ENCODE results near the gene FAM193A.
"Not testable (repeated sequence)": the region's sequence is repeated elsewhere in the genome, so short reads cannot be mapped to it uniquely, and the experiment has no call there.

FAM193A gene

DNA sequence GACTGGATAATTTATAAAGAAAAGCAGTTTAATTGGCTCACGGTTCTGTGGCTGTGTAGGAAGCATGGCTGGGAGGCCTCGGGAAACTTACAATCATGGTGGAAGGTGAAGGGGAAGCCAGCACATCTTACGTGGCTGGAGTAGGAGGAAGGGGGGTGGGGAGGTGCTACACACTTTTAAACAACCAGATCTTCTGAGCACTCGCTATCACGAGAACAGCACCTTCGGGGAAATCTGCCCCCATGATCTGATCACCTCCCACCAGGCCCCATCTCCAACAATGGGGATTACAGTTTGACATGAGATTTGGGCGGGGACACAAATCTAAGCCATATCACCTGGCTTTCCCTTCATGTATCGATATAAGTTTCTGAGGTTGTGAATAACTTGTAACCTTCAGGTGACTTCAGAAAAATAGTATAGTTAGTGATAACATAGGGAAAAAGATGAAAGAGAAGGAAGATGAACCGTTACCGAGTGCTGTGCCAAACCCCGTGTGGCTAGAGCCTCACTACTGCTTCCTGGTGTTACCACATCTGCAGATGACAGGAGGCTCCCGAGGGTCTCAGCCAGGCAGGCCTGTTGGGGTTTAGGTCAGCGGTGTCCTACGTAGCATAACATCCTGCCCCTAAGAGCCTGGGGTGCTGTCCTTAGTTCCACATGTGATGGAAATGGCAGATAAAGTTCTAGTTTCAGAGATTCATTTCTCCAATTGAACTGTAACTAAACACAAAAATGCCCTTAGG, 116.1 kb downstream of the FAM193A start:
- no peak for DNase-seq

DNA sequence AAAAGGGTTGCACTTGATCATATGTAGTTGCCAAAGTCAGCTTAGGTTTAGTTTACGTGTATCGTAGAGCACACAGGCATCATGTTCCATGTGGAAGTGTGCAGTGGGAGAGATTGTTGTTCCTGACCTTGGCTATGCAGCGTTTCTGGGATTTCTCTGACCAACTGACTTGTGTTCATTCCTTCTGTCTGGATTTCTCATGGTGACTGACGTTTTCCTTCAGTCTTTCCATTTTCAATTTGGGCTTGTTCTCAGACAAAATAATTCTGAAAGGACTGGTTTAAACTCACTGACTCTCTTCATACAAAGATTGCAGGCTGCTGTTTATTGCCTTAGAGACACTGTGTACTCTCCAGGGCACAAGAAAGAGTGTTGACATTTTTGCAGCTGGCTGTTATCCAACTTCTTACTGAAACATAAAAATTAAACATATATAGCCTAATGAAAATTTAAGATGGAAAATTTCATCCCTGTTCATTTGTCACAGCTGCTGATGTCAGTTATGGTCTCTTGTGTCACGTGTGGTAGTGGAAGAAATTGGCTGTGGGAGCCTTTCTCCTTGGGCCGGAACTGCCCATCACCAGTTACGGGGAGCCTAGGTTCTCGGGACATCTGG, 124.3 kb downstream of the FAM193A start:
- DNase-seq, result no peak

DNA sequence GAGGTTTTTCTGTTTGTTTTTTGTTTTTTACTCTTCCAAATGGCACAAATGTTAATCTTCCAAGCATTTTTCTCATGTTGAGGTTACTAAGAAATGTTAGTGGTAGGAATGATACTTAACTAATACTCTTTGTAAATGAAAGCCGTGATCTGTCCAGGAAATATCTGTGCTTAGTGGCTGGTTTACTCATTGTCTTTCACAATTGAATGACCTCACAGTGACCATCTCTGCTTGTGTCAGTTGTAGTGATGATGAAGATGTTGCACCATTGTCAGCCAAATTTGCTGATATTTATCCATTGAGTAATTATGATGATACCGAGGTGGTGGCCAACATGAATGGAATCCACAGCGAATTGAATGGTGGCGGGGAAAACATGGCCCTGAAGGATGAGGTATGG, 126.2 kb downstream of the FAM193A start:
- no peak for DNase-seq

DNA sequence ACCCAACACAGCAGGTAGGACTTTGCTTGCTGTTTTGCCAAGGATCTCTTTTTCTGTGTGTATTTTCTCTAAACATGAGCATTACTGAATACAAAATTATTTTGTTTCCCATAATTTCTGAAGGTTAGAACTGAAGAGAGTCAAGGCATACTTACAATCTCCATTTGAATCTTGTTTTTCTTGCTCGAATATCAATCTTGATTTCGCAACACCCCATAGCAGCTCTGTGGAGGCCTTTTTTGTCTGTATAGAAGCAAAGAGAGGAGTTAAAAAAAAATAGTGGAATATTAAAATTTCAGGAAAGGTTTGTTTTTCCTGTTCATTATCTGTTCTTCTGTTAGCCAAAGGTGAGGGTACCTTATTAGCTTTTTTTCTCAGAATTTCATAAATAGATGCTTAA, 126.8 kb downstream of the FAM193A start:
- DNase-seq, result no peak

DNA sequence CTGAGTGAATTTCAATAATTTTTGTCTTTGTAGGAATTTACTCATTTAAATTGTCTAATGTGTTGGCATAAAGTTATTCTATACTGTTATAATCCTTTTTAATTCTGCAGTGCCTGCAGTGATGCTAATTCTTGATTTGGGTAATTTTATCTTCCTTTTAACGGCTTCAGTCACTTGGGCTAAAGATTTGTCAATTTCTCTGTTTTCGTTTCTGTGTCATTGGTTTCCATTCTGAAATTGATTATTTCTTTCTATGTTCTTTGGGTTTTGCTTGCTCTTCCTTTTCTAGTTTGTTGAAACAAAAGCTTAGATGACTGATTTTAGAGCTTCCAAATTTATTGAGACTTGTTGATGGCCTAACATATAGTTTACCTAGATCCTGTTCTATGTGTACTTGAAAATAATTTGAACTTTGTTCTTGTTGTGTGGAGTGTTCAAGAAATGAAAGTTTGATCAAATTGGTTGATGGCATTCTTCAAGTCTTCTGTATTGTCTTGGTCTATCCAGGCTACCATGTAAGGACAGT, 130.3 kb downstream of the FAM193A start:
- no peak for DNase-seq

DNA sequence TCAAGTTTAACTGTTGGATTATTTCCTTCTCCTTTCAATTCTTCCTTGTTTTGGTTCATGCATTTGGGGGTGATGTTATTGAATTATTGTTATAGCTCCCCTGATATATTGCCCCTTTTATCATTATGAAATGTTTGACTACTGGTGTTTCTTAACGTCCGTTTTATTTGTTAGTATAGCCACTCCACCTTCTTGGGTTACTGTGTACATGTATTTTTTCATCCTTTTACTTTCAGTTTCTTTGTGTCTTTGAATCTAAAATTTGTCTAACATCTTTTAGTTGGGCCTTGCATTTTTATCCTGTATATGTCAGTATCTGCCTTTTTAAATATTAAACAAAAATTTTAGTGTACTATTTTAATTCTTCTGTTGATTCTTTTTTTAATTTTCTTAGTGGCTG, 131.0 kb downstream of the FAM193A start:
- DNase-seq, result no peak

DNA sequence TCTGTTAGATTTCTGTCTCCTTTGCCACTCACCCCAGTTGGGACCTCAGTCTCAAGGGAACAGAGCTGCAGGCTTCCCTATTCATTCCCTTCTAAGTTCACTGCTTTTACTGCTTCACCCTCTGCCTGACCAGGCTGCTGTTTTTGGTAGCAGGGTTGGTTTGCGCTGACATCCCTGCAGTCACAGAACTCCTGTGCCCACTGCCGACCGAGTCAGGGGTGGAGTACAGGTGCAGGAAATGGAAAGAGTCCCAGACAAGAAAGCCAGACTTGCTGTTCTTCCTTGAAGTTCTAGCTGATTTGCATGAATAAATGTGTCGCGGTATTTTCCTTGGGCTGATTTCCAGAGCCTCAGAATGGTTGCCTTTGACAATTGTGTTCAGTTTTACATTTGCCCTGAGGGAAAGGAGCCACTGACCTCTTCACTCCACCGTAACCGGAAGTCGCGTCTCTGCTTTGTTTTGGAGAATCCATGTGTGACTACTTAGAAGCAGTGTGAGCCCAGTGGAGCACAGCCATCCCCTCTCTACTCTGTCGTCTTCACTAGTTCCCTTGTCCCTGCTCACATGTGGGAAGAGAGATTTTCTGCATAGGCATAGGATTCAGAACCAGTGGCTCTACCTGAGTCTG, 134.9 kb downstream of the FAM193A start:
- no peak for DNase-seq

DNA sequence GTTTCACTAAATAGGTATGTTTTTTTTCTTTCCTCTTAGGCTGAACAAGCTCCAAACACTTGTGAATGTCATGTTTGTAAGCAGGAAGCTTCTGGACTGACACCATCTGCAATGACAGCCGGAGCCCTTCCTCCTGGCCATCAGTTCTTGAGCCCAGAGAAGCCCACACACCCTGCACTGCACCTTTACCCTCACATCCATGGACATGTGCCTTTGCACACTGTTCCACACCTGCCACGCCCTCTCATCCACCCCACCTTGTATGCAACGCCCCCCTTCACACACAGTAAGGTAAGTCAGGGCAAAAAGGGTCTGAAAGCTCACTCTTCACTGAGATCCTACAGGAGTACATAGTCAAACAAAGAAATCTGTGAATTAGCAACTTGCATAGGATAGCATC, 135.6 kb downstream of the FAM193A start:
- no peak for DNase-seq

DNA sequence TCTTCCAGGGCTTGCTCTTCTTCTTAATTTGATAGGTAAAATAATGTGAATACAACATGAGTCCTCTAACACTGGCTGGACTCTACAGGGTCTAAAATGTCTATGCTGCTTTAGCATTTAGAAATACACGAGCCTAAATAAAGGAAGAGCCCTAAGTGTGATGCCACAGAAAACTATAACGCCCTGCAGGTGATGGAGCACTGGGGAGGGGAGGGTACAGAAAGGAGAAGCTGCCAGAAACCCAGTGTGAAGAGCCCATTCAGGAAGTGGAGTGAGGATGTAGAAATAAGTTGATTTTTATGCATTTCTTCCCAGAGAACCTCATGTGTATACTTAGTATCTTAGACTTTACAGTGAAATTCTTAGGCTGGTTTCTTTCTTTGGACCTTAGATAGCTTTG, 136.3 kb downstream of the FAM193A start:
- no peak for DNase-seq

DNA sequence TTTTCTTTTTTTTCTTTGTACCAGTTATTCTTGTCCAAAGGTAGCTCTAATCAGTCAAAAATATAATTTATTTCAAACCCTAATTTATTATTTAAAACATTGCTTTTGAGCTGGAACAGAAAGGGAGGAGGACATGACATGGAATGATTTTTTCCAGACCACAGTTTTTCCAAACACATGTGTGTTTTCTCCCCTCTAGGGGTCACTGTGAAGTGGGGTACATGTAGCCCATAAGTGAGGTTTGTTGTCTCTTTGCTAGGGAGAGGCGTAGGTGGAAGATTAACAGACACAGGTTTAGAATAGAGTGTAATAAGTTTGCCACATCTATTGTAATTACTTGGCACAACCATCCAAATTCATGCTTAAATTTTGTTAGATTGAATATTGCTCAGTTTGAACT, 136.7 kb downstream of the FAM193A start:
- no peak for DNase-seq

DNA sequence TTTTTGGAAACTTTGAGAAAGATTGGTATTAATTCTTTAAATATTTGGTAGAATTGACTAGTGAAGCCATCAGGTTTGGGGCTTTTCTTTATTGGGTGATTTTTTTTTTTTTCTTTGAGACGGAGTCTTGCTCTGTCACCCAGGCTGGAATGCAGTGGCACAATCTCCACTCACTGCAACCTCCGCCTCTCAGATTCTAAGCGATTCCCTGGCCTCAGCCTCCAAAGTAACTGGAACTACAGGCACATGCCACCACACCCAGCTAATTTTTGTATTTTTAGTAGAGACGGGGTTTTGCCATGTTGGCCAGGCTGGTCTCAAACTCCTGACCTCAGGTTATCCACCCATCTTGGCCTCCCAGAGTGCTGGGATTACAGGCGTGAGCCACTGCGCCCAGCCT, 143.3 kb downstream of the FAM193A start:
- DNase-seq, result not testable (repeated sequence)

DNA sequence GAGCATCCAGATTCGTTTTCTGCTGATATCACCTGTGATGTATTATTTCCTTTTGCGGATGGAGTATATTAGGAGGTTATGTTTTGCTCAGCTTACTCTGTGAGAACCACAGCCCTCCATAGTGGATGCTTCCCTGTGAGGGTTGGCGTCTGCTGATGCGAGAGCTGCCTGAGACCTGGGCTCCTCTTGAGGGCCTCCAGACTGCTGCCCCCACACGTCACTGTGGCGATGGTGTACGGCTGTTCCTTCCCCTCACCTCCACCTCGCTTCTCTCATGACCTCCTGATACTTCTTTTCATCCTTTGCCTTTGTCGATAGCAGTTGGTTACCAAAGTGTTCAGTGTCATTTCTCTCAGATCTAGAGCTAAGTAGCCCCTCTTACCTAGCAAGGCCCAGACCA, 148.0 kb downstream of the FAM193A start:
- DNase-seq, result no peak

DNA sequence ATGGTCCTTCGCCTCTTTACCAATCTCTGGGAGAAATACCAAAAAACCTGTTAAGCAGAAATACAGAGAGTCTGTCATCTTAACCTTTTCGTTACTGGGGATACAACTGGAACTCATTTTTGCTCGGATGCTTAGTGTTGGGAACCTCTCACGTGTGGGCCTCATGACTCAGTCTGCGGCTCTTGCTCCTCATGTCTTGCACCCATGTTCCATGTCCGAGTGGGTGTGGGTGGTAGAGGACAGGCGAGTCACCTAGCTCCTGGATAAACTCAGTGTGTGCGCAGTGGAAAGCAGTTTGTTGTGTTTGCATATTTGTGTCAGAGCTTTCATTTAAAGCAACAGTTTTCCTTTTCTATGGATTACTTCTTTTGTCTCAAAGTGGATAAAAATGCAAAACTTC, 149.1 kb downstream of the FAM193A start:
- DNase-seq, result no peak

DNA sequence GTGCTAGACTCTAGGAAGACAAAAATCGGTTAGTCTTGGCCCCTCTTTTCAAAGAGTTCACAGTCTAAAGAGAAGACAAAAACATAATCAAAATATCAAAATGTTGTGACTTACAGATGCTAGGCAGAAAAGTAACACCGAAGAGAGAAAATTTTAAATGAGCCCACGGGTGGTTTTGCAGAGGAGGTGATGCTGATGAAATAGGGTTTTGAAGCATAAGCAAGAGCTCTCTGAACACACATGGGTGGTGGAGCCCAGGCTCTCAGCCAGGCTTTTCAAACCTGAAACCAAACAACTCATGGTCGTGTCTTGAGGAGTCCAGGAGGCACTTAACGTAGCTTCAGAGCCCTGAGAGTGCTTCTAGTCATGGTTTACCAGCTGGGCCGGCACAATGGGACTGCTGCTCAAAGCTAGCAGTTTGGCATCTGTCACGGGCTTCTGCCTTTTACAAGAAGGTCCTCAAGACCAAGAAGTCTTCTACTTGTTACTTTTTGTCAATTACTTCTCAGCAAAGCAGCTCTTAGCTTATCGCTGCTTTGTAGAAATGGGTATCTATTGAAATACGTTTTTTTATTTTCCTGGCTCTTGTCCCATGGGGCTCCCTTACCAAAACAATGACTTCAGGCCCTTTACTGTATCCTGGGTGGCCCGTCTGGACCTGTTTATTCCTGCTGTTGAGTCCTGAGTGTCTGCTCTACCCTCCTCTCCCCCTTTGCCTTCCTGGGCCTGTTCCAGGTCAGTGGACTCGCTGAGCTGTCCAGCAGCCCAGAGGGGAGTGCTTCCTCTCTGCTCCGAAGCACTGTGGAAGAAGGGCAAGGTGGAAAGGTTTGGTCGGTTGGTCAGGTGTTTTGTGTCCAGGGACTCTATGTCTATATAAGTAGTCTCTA, 150.2 kb downstream of the FAM193A start:
- DNase-seq, result no peak

DNA sequence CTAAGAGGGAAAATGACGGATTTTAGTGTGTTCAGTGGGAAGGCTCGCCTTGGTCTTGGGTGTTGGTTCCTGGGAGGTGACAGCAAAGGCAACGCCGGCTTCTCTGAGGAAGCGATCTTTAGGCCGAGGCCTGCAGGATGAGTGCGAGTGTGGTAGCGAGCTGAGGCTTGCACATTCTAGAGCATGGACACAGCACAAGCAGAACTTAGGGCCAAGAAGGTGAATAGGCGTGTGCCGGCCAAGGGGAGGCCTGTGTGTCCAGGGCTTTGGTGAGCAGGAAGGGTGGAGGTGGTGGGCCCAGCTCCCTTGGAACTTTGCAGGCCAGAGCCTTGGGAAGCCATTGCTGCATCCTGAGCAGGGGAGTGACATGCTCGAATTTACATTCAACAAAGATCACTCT, 151.8 kb downstream of the FAM193A start:
- no peak for DNase-seq

DNA sequence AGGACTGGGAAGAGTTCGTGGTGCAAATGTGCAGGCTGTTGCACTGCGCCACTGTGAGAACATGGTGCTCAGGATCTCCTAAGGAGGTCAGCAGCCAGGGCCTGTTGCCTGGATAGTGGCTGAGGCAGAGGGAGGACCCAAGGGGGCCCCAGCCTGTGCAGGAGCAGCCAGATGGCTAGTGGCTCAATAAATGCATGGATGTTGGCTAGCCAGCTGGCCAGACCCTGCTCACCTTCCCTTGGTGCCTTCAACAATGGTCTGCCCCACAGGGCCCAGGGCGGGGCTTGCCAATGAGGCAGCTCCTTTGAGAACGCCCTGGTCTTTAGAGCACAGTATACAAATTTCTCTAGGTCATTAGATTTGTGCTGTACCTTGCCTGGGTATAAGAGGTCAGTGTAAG, 152.2 kb downstream of the FAM193A start:
- no peak for DNase-seq

DNA sequence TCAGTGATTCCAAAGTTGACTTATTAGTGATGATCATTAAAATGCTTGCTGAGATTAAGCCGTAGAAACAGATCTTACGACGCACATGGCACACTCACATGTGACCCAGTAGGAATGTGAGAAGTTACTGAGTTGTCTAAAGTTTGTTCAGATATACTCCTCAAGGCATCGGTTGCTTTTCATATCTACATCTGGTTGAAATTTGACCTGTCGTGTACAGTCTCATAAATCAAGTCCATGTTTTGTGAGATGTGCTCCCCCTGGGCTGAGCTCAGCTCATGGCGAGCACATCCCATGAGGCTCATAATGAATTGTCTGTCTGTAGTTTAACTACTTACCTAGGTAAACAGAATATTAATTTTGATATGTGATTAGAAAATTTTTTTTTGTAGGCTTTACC, 152.7 kb downstream of the FAM193A start:
- DNase-seq, result no peak

DNA sequence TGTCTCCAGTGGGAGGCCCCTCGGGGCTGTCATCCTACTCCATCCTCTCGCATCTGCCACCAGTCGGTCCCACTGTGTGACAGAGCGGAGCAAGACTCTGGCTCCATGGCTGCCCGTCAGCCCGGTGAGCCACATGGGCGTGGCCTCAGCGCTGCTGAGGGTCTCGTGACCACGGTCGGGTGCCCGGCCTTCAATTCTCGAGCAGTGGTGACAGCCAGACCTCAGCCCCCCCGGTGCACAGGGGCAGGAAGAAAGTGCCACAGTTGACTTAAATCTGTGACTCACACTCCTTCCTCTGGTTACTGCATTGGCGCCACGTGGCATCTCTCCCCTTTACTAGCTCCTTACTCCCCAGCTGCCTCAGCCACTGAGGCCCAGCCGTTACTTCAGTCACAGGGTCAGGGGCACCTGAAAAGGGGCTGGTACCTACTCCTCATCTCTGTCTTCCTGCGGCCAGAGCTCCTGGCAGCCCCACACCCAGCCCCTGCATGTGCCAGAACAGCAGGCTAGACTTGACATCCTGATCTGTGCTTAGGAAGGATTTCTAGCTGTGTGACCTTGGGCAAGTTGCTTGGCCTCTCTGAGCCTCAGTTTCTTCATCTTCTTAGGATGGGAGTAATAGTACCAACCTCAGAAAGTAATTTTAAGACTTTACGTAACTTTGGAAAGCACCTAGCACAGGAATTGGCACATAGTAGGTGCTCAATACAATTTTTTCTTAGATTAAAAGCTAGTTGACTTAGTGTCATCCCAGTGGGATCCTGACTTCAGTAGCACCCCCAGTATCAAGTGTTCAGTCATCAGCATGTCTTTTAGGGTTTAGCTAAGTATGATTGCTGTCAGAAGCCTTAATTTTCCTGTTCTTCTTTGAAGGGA, 153.6 kb downstream of the FAM193A start:
- no peak for DNase-seq

DNA sequence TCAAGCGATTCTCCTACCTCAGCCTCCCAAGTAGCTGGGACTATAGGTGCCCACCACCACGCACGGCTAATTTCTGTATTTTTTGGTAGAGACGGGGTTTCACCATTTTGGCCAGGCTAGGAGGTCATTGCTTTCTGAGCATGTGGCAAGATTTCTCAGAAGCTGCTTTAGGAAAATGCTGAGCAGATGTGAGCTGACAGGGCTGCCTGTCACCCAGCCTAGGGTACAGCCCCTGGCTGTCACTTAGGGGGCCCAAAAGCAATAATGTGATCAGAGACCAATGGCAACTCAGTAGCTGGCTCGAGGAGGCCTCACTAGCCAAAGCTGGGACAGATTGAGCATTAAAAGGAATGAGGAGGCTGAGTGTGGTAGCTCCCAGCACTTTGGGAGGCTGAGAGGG, 154.9 kb downstream of the FAM193A start:
- DNase-seq, result no peak

DNA sequence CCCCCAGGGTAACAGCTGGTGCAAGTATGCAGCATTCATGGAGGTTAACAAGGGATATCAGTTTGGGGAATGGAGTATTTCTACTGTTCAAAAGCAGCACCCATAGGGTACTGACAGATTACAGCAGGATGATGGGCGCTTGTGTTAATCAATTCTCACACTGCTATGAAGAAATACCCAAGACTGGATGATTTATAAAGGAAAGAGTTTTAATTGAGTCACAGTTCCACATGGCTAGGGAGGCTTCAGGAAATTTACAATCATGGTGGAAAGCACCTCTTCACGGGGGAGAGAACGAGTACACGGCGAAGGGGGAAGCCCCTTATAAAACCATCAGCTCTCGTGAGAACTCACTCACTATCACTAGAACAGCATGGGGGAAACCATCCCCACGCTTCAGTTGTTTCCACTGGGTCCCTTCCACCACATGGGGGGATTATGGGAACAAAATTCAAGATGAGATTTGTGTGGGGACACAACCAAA, 155.5 kb downstream of the FAM193A start:
- no peak for DNase-seq

DNA sequence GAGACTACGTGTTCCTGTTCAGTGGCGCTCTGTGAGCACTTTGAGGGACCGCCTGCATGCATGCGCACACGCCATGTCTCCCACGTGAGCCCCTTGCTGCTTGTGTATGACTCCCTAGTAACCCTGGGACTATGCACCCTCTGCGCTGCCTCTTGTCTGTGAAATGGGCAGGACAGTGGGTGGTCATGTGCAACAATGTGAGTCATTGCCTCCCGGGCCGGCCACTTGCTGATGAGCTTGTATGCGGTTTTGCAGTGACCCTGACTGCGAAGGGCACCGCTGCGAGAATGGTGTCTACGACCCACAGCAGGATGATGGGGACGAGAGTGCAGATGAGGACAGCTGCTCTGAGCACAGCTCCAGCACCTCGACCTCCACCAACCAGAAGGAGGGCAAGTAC, 158.2 kb downstream of the FAM193A start:
- DNase-seq, result no peak
